NCI-H1436 treated with DMSO at 0.1 percent for 48 hours (cell line): Measurements from ENCODE around the gene WSCD2.

ENCODE experiments used
- DNase-seq: peaks from one replicate; lab custom pipeline; 2025; lab: John Stamatoyannopoulos, UW

The WSCD2 gene

DNA sequence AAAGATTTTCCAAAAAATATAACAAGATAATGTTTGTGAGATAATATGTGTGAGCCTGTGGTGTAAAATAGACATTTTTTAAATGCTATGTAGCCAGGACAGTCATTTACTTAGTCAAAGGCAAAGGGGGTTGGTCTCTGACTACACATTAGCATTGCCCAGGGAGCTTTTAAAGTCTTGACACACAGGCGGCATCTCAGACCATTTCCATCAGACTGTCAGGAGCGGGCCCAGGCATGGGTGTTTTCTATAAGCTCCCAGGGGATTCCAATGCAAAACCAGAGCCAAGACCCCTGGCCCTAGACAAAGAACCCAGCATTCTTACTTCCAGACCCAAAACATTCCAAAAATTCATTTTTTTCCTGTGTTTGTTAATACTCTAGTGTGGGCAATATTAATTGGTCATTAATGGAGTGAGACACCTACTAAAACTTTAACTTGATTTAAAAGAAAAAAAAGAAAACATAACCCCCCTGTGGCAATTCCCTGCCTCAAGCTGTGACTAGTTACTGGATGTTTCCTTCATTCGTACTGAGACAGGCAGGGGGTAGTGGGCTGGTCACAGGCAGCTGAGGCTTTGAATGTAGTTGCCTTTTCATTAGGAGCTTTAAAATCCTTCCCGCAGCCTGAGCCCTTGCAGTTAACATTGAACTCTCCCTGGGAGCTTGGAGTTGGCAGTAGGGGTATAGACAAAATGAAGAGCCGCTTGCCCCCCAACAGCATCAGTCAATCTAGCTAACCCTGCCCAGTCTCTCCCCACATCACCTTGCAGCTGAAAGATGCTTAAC is 106.3 kb downstream of the WSCD2 start:
- no peak for DNase-seq

DNA sequence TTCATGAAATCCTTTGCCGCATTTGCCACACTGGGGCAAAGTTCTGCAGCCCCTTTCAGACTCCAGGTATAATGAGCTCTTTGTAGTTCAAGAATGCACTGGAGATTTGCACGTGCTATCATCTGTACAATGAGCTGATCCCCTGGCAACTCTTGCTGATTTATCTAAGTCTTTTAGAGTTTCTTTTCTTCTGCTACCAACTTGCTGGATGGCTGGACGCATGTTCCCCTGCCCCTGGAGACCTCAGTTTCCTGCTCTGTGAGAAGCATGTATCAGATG is 106.8 kb downstream of the WSCD2 start:
- DNase-seq, result no peak

DNA sequence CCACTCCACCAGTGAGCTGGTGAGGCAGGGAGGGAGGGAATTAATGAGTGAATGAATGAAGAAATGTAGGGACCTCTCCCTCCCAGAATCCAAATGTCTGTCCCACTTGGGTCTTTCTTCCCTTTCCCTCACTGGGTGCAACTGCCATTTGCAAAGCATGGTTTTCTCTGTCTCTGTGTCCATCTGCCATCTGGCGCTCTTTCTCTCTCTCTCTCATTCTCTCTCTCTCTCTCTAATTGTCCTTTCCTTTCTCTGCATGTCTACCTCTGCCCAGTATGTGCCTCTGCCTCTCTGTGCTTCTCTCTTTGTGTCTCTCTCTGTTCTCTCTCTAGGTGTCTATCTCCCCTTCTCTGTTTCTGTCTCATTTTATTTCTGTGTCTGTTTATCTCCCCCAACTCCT is 107.3 kb downstream of the WSCD2 start:
- DNase-seq, result no peak

DNA sequence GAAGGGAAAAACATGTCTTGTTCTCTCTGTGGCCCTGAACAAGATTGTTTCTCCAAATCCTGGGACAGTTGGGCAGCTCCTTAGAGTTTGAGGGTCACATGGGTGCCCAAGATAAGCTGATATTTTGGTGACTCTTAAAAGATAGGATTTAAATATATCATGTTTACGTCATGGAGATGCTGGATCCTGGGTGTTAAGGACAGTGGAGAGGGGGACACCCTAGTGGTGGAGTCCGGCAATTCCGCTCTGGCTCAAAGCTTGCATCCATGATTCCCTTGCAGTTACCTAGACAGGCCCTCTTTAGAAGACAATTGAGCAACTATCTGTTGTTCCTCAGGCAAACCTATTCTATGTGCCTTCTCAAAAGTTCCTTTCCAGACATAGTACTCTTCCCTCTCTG is 108.2 kb downstream of the WSCD2 start:
- DNase-seq, result no peak

DNA sequence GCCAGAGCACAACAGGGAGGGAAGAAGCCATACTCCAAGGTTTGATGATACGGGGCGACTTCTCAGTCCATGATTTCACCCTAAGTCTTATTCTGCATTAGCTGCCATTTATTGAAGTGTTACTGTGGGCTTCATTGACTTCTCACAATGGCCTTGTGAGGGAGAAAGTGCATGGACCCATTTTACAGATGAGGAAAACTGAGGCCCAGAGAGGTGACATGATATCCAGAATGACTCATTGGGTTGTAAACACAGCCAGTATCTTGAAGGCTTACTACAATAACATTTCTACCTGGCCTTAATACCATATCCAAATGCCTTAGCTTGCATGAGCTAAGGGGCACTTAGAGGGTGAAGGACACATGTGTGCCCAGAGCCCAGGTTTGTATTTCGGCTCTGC is 109.4 kb downstream of the WSCD2 start:
- DNase-seq, result no peak

DNA sequence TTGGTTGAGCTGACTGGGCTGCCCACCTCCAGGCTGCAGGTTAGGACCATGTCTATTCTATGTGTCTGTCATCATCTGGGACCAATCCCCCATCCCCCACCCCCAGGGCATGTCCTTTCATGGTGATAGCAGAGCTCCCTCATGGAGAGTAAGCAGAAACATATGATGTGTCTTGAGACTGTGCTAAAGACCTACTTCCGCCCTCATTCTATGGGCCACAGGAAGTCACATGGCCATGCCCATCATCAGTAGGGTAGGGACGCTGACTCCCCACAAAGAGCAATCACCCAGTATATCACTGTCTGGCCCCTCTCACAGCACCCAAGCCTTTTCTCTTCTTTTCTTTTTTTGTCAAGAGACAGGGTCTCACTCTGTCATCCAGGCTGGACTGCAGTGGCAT is 110.3 kb downstream of the WSCD2 start:
- DNase-seq, result no peak

DNA sequence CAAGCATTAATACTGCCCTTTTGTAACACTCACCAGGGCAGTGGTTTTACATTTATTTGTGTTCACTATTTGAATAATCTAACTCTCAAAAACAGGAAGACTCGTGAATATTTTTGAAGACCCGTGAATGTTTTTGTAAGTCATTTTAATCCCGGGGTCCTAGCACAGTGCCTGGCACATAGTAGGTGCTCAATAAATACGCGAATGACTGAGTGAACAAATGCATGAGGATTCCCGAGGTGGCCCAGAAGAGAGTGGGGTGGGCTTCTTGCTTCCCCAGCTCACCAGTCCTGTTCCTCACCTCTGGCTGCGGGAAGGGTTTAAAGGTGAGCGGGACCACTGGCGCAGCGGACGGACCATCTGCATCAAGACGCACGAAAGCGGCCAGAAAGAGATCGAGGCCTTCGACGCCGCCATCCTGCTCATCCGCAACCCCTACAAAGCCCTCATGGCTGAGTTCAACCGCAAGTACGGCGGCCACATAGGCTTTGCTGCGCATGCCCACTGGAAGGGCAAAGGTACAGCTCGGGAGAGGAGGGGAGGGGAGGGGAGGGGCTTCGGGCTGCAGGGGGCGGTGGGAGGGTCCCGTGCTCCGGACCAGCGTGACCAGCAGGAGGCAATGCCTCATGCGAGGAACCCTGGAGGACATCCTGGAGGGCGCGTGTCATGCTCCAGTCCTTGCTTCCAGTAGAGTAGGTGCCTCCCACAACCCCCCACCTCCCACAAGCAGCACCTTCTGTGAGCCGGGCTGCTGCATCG is 111.1 kb downstream of the WSCD2 start:
- no peak for DNase-seq

DNA sequence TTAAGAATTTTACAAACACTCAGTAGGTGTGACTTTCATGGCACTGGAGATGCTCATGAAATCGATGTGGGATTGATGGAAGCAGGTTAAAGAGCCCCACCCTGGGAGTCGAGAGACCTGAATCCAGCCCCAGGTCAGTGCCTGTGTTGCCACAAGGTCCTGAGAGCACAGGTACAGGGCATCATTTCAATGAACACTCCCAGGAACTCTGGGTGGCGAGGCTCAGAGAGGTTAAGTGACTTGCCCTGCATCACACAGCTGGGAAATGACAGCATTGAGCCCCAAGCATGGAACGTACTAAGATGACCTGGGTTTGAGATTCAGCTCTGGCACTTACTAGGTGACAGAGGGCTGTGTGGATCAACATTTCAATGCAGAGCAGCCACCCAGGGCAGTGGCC is 111.8 kb downstream of the WSCD2 start:
- no peak for DNase-seq

DNA sequence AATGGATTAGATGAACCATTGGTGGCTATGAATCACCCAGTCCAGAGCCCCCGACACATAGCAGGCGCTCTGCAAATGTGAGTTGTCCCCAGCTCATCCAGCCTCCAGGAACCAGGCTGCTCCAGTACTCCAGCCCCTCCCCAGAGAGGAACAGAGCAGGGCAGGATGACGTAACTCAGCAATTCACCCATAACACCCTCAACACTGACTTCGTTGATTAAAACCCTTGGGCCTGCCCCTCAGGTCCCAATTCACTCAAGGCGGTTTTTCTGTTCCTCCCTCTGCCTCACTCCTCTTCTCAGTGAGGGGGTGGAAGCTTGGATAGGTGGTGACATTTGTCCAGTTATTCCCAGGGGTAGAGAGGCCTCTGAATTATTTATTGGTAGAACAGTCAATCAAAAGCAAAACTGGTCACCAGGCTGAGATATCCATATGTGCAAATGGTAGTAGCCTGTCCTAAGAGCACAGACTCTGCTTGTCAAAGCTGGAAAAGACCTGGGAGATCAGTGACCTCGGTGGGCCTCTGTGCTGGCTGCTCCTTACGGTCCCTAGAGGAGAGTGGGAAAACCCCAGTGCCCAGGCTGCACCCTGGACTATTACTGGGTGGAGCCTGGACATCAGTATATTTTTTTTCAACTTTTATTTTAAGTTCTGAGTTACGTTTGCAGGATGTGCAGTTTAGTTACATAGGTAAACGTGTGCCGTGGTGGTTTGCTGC is 113.1 kb downstream of the WSCD2 start:
- DNase-seq, result no peak

DNA sequence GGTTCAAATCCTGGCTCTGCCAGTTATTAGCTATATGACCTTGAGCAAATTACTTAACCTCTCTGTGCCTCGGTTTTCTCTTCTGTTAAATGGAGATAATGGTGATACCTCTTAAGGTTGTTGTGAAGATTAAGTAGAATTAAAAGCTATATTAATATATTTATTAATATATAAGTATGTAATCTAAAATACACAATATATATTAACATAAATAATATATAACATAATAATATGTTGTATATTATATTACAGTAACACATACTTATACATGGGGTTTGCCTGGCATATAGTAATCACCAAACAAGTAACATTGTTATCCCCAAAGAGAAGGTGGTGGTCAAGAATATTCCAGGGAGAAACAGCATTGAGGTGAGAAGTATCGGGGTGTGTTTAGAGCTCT is 118.0 kb downstream of the WSCD2 start:
- no peak for DNase-seq

DNA sequence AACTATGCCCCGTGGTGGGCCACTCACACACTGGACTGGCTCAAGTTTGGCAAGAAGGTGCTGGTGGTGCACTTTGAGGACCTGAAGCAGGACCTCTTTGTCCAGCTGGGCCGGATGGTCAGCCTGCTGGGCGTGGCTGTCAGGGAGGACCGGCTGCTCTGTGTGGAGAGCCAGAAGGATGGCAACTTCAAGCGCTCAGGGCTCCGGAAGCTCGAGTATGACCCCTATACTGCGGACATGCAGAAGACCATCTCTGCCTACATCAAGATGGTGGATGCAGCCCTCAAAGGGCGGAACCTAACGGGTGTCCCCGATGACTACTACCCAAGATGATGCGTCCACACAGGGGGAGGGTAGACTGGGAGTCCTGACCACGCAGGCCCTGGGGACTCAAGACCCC is 118.9 kb downstream of the WSCD2 start:
- DNase-seq, result no peak

DNA sequence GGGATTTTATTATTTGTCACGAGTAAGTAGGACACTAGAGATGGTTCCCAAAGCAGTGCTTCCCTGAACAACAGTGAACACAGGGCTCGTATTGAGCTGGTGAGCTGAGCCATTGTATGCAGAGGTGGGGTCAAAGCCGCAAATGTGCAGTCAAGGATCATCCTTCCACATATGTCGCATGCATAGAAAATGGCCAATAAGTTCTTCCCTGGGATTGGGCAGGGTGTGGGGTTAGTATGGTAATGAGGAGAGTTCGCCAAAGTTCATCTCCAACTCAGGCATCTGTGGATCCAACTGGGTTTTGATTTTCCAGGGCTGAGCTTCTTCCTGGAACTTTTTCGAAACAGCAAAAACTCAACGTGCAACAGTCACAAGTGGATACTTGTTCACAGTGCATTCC is 123.4 kb downstream of the WSCD2 start:
- DNase-seq, result no peak

DNA sequence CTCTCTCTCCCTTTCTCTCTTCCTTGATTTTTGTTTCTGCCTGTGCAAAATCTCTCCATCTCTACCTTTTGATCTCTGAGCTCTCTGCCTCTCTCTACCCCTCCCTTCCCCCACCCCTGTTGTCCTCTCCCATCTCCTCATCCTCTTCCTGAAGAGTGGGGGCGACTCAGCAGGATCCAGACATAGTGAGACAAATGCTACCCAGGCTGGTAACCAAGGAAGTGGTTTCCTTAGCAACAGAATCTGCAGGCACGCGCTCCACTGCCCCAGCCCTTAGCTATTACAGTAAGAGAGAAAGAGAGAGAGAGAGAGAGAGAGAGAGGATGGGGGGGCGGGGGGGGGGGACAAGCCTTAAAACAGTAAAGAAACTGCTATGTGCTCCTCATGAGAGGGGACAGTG is 124.5 kb downstream of the WSCD2 start:
- no peak for DNase-seq

DNA sequence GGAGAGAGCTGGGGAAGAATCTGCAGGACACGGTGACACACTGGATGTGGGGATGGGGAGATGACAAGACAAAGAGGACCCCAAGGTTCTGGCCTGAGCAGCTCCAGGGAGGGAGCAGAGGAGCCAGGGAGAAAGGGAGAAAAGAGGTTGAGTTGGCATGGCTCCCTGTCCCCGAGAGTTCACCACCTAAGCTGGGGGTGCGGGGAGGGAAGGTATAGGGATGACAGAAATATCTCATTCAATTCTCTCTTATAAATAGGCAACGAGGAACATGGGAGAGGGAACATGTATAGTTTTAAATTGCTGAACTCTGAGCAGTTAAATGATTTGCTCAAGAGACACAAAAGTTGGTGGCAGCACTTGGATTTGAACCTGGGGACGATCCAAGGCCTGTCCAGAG is 124.9 kb downstream of the WSCD2 start:
- DNase-seq, result no peak

DNA sequence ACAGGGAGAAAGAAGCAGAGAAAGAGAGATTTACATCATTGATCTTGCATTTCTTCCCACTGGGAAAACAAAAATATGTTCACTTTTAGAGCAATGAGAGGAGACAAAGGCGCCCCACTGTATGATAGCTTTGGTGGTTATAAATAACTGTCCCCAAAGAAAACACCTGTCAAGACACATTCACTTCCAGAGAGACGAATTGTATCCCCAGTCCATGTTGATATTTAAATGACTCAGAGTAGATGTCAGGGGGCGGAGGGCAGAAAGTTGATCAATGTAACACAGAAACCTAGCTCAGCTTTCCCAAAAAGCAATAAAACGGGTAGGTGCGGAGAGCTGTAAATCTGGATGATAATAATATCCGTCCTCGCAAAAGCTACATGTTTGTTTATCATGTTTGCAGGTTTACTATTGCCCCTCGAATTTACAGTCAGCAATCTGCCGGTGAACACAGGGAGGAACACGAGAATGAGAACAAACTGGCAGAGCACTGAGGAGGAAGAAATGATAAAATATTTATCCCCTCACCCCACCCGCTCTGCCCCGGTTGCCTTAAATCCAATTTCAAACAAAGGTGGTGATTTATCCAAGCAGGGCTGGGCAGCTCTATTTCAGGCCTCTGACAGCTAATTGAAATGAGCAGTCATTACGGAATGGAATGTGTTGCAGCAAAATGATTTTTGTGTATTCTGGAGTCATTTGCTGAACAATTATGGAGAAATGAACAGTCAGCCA is 125.6 kb downstream of the WSCD2 start:
- no peak for DNase-seq

DNA sequence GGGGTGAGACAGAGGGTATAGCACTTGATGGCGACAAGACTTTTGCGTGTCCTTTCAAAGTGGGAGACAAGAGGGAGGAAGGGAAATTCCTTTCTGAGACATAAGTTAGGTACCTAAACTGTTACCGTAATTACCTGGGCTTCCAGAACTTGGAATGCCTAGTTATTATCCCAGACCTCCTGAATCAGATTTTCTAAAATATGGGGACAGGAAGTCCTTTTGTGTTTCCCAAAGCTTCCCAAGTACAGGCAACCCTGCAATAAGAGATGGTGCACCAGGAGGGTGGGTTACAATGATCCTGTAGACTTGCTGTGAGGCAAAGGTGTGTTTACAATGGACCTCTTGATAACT is 126.1 kb downstream of the WSCD2 start:
- DNase-seq, result no peak

DNA sequence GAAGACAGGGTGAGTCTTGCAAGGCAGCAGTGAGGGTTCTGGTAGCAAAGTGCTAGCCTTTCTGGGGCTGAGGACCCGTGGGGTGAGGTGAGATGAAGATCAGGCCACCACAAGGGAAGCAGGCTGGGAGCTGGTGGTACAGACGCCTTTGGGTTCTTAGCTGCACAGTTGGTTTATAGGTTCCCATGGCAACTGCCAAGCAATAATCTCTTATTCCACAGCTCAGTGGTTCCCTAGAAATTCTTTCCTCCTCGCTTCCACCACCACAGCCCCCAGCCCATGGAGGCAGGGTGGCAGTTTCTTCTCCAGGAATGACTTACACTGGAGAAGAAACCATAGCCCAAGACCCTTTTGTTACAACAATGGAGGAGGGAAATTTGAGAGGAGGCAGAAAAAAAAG is 127.9 kb downstream of the WSCD2 start:
- DNase-seq, result no peak

DNA sequence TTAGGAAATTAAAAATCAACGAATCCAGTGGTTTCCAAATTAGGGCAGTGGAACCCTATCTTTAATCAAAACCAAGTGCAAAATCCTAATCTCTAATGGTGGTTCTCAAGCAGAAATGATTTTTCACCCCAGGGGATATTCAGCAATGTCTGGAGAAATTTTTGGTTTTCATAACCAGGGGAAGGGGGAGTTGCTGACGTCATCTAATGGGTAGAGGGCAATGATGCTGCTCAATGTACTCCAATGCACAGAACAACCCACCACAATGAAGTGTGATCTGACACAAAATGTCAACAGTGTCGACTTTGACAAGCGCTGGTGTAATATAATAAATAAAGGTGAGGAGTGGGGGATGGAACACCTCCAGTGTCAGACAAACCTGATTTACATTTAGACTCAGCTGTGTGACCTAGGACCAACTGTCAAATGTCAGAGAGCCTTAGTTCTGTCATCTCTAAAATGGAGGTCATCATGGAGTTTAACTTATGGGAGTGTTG is 128.6 kb downstream of the WSCD2 start:
- DNase-seq, result no peak

DNA sequence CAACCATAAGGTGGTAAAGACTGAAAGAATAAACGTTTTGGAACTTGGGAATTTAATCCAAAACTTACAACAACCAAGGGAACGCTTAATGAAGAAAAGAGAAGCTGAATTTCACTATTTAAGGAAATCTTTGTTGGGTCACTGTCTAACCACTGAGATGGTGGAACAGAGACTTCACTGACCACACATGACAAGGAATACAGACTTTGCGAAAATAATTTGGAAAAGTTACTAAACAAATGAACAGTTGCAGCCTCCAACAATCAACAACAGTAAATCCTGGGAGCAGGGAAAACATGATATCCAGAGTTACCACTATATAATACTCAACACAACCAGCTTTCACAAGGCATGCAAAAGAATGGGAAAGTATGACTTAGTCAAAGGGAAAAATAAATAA is 131.0 kb downstream of the WSCD2 start:
- no peak for DNase-seq

DNA sequence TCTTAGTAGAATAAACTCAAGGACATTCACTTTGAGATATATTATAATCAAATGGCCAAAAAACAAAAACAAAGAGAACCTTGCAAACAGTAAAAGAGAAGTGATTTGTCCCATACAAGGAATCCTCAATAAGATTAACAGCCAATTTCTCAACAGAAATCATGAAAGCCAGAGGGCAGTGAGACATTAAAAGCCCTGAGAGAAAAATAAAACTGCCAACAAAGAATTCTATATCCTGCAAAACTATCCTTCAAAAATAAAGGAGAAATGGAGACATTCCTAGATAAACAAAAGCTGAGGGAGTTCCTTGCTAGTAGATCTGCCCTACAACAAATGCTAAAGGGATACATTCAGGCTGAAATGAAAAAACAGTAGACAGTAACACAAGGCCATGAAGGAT is 131.9 kb downstream of the WSCD2 start:
- no peak for DNase-seq

DNA sequence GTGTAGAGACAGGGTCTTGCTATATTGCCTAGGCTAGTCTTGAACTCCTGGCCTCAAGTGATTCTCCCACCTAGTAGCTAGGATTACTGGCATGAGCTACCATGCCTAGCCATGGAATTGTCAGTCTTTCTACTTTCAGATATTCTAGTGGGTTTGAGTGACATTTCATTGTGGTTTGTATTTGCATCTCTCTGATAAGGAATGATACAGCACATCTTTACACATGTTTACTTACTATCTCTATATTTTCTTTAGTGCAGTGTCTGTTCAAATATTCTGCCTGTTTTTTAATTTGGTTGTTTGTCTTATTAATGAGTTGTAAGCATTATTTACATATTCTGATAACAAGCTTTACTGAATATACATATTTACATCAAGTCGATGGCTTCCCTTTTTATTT is 136.4 kb downstream of the WSCD2 start:
- DNase-seq, result no peak

DNA sequence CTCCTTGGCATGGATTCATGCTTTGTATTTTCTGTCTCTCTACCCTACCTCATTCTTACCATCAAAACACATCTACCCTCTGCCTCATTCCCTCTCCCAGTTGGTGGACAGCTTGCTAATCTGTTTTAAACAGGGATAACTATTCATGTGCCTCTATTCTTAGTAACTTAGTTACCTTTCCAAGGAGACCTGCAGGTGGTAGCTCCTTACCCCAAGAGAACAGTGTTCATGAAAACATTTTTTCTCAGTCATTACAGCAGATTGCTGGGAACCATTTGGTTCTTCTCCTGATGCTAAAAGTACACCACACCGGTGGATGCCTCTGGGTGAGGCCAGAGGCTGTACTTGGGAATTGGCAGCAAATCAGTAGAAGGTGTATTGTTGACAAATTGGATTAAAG is 137.0 kb downstream of the WSCD2 start:
- DNase-seq, result no peak

DNA sequence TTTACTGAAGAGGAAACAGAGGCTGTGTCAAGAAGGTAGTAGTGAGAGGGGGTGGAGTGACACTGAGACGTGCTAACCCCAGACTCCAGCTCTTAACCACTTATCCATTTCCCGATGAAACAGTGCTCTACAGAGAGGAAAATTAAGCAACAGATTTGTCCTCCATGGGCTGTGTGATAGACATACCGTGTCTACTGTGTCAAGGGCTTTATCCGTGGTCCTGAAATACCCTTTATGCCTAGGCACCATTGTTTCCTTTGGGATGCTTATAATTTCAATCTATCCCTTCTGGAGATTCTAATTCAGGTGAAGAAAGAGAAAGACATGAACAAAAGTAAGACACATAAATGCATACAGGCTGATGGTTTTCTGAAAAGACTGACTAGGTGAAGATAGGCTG is 138.4 kb downstream of the WSCD2 start:
- no peak for DNase-seq
